Gastroesophageal sphincter (tissue), 4 donors: ENCODE data around the gene SEMA6B. TPM values are rescaled to one million over a fixed set of nuclear protein-coding genes. Genes with fewer than 3 reads are reported as not detected.

Experiments used
- ATAC-seq: fragments of 150-250 bp; one replicate; pipeline ENCODE4 v1.9.1; 2016; ENCODE audit warnings: mild to moderate bottlenecking, moderate library complexity
- H3K27ac ChIP-seq, 4 donors: fragments of 200-600 bp; sonication (generic) in 3 of 4; 1 replicate in 3 of 4; 2 replicates in 1 of 4; pipeline ENCODE4 v1.5.1; 2016 to 2019
- H3K27me3 ChIP-seq: fragments of 200-600 bp; sonication (generic); one replicate; pipeline ENCODE4 v1.5.1; 2019
- H3K36me3 ChIP-seq, 2 donors: fragments of 200-600 bp; sonication (generic); one replicate each; pipeline ENCODE4 v1.5.1; 2019; ENCODE audit warnings: control low read depth in 1 of 2
- H3K4me1 ChIP-seq, 3 donors: fragments of 200-600 bp; sonication (generic); 1 replicate in 2 of 3; 2 replicates in 1 of 3; pipeline ENCODE4 v1.5.1; 2016 to 2019; ENCODE audit warnings: control low read depth in 2 of 3
- H3K4me3 ChIP-seq, 2 donors: fragments of 200-600 bp; sonication (generic); one replicate each; pipeline ENCODE4 v1.5.1; 2019; ENCODE audit warnings: mild to moderate bottlenecking in 1 of 2, moderate library complexity in 1 of 2
- H3K9me3 ChIP-seq, 3 donors: fragments of 200-600 bp; sonication (generic); one replicate each; pipeline ENCODE4 v1.5.1; 2017 to 2019; ENCODE audit warnings: control low read depth in 2 of 3
- CTCF ChIP-seq, 4 experiments: fragments of 200-600 bp in 2 of 4; fragments of 450-650 bp in 2 of 4; sonication (generic) in 1 of 4; IDR thresholded peaks; one replicate each; pipeline ENCODE4 v1.5.1; 2017 to 2019; ENCODE audit warnings: antibody characterized with exemption in 4 of 4, mild to moderate bottlenecking in 2 of 4, moderate library complexity in 2 of 4
- EP300 ChIP-seq: sonication (generic); formaldehyde crosslinking; IDR thresholded peaks from one replicate; pipeline ENCODE4 v1.6.1; 2017; ENCODE audit warnings: antibody characterized with exemption, mild to moderate bottlenecking
- POLR2A ChIP-seq, 2 donors: fragments of 450-650 bp; IDR thresholded peaks; one replicate each; pipeline ENCODE4 v1.6.1; 2017; ENCODE audit warnings: antibody characterized with exemption in 2 of 2, mild to moderate bottlenecking in 2 of 2, moderate library complexity in 1 of 2
- POLR2AphosphoS5 ChIP-seq: sonication (generic); formaldehyde crosslinking; IDR thresholded peaks from one replicate; pipeline ENCODE4 v1.6.1; 2017; ENCODE audit warnings: antibody characterized with exemption
- WGBS, 2 donors: methylation state at CpG; one replicate each; pipeline ENCODE4 v1.1.5; 2018; ENCODE audit warnings: low coverage in 1 of 2; 5-methylcytosine and 5-hydroxymethylcytosine counted together
- total RNA-seq, 4 donors: library from RNA; depleted of rRNA; stranded (reverse); fragments of >200 nt; gene quantifications; one replicate each; pipeline ENCODE4 v1.1.0, GENCODE V29; 2016

The SEMA6B gene
- total RNA-seq, 4 donors from 2014 or later = 2.0 to 12.4 (median 7.3) TPM

- Histone ChIP-seq H3K4me3 (no peak overlapping the region), H3K27ac (no peak overlapping the region), H3K36me3 (peaks cover 0 to 15% of the 10 kb centered on the region in 2 donors), H3K9me3 (no peaks in the 10 kb centered on the region), H3K27me3 (peaks cover 14% of the 10 kb centered on the region), H3K4me1 (peaks cover 0 to 6% (median 3%) of the 10 kb centered on the region in 3 donors)
- no peak for TF ChIP-seq POLR2AphosphoS5
- no peak for TF ChIP-seq EP300
- TF ChIP-seq POLR2A (IDR thresholded peaks at IDR 0.05) = no peak
- TF ChIP-seq CTCF (IDR thresholded peaks at IDR 0.05) = no peak
- no peak for ATAC-seq
- 79 to 92% methylated on average over 5 to 13 of the region's 25 CpGs for WGBS, 2 donors
Measured at GRCh38 chr19:4556597-4557127, 2.8 kb downstream of the SEMA6B start.

- no peak overlapping the region for H3K27ac ChIP-seq
- WGBS, 2 donors = 75 to 86% methylated on average over 13 to 21 of the region's 43 CpGs
- TF ChIP-seq CTCF (IDR thresholded peaks at IDR 0.05) = no peak
- no peak for TF ChIP-seq POLR2AphosphoS5
- TF ChIP-seq POLR2A (IDR thresholded peaks at IDR 0.05) = no peak
- no peak for TF ChIP-seq EP300
- no peak for ATAC-seq
- H3K9me3 ChIP-seq = no peaks in the 10 kb centered on the region
- H3K36me3 ChIP-seq = peaks cover 0 to 15% of the 10 kb centered on the region in 2 donors
- H3K4me3 ChIP-seq = no peak overlapping the region
- peaks cover 16% of the 10 kb centered on the region for H3K27me3 ChIP-seq
- H3K4me1 ChIP-seq = peaks cover 0 to 6% (median 3%) of the 10 kb centered on the region in 3 donors
Measured at GRCh38 chr19:4555657-4556561, 3.6 kb downstream of the SEMA6B start.

- Histone ChIP-seq H3K9me3 (no peaks in the 10 kb centered on the region), H3K36me3 (peaks cover 0 to 15% of the 10 kb centered on the region in 2 donors), H3K4me1 (peaks cover 0 to 6% (median 3%) of the 10 kb centered on the region in 3 donors), H3K27ac (no peak overlapping the region), H3K27me3 (peaks cover 28% of the 10 kb centered on the region), H3K4me3 (no peak overlapping the region)
- 78 to 100% methylated on average over 1 of the region's 7 CpGs for WGBS, 2 donors
- no peak for ATAC-seq
- no peak for TF ChIP-seq CTCF (IDR thresholded peaks at IDR 0.05)
- TF ChIP-seq POLR2A (IDR thresholded peaks at IDR 0.05) = no peak
- no peak for TF ChIP-seq EP300
- no peak for TF ChIP-seq POLR2AphosphoS5
Measured at GRCh38 chr19:4554717-4555116, 4.8 kb downstream of the SEMA6B start.

GRCh38 chr19:4553775-4554174, 5.7 kb downstream of the SEMA6B start:
- peaks cover 28% of the 10 kb centered on the region for H3K27me3 ChIP-seq
- H3K27ac ChIP-seq = no peak overlapping the region
- H3K36me3 ChIP-seq = peaks cover 0 to 15% of the 10 kb centered on the region in 2 donors
- H3K4me3 ChIP-seq = no peak overlapping the region
- peaks cover 0 to 6% (median 3%) of the 10 kb centered on the region in 3 donors for H3K4me1 ChIP-seq
- no peak for TF ChIP-seq CTCF (IDR thresholded peaks at IDR 0.05)
- TF ChIP-seq EP300 = no peak
- no peak for TF ChIP-seq POLR2AphosphoS5
- TF ChIP-seq POLR2A (IDR thresholded peaks at IDR 0.05) = no peak
- WGBS, 2 donors = 50 to 74% methylated on average over 2 to 3 of the region's 3 CpGs
- no peaks in the 10 kb centered on the region for H3K9me3 ChIP-seq
- no peak for ATAC-seq
